Measurements from ENCODE around the gene TMEM255B. TPM values are rescaled to one million over a fixed set of nuclear protein-coding genes. Genes with fewer than 3 reads are reported as not detected.

TMEM255B gene
- total RNA-seq, 1 donor from 2014 or later: 2.0 TPM

- Mint-ChIP-seq H3K27me3 (peaks cover 34% of the 10 kb centered on the region), H3K4me1 (peaks cover 7% of the 10 kb centered on the region), H3K4me3 (no peak overlapping the region), H3K27ac (no peak overlapping the region), H3K9me3 (no peaks in the 10 kb centered on the region), H3K36me3 (ENCODE audit: low read depth) (no peaks in the 10 kb centered on the region)
- intact Hi-C loops (cut with micrococcal nuclease): no loop called here
- no peak for DNase-seq
Measured at GRCh38 chr13:113763961-113764792, 5.2 kb downstream of the TMEM255B start.

GRCh38 chr13:113764793-113765563, 6.0 kb downstream of the TMEM255B start:
- H3K4me1 Mint-ChIP-seq: no peaks in the 10 kb centered on the region
- H3K36me3 Mint-ChIP-seq (ENCODE audit: low read depth): no peaks in the 10 kb centered on the region
- H3K27me3 Mint-ChIP-seq: peaks cover 26% of the 10 kb centered on the region
- no peaks in the 10 kb centered on the region for H3K9me3 Mint-ChIP-seq
- H3K4me3 Mint-ChIP-seq: no peak overlapping the region
- H3K27ac Mint-ChIP-seq: no peak overlapping the region
- intact Hi-C loops (cut with micrococcal nuclease): no loop called here
- DNase-seq: no peak

GRCh38 chr13:113765564-113765910, 6.5 kb downstream of the TMEM255B start:
- DNase-seq: no peak
- Mint-ChIP-seq H3K27ac (no peak overlapping the region), H3K27me3 (peaks cover 23% of the 10 kb centered on the region), H3K36me3 (ENCODE audit: low read depth) (no peaks in the 10 kb centered on the region), H3K4me3 (no peak overlapping the region), H3K9me3 (no peaks in the 10 kb centered on the region), H3K4me1 (no peaks in the 10 kb centered on the region)
- intact Hi-C loops (cut with micrococcal nuclease): no loop called here

DNA sequence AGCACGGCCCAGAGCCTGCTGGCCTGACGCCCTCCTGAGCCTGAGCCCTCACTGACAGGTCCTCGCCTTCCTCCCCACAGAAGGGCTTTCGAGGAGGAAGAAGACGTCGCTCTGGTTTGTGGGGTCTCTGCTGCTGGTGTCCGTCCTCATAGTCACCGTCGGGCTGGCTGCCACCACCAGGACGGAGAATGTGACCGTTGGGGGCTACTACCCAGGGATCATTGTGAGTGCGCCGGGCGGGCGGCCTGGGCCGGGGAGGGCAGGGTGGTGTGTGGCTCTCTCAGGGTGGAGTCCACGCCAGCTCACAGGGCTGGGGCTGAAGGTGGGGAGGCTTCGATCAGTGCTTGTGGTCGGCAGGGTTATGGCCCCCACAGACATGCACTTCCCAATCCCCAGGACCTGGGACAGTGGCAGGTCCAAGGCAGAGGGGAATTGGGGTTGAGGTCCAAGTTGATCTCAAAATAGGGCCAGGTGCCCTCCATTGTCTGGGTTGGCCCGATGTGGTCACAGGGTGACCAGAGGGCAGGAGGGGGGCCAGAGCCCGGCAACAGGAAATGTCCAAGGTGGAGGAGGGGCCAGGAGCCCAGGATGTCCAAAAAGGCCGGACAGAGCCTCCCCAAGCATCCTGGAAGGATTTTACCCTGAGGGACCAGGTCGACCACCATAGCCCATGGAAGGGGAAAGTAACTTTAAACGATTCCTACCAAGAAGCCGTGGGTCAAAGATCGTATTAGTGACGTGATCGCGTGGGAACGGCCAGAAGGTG, 7.2 kb downstream of the TMEM255B start:
- H3K4me1 Mint-ChIP-seq: no peaks in the 10 kb centered on the region
- H3K27ac Mint-ChIP-seq: no peak overlapping the region
- no peaks in the 10 kb centered on the region for H3K9me3 Mint-ChIP-seq
- H3K27me3 Mint-ChIP-seq: peaks cover 17% of the 10 kb centered on the region
- no peaks in the 10 kb centered on the region for H3K36me3 Mint-ChIP-seq (ENCODE audit: low read depth)
- H3K4me3 Mint-ChIP-seq: no peak overlapping the region
- DNase-seq: no peak
- intact Hi-C loops (cut with micrococcal nuclease): no loop called here

- H3K36me3 Mint-ChIP-seq (ENCODE audit: low read depth): no peaks in the 10 kb centered on the region
- H3K4me1 Mint-ChIP-seq: peaks cover 3% of the 10 kb centered on the region
- intact Hi-C loops (cut with micrococcal nuclease): no loop called here
- peaks cover 6% of the 10 kb centered on the region for H3K27me3 Mint-ChIP-seq
- H3K4me3 Mint-ChIP-seq: no peak overlapping the region
- no peak for DNase-seq
- H3K9me3 Mint-ChIP-seq: peaks cover under 1% of the 10 kb centered on the region
- H3K27ac Mint-ChIP-seq: no peak overlapping the region
Measured at GRCh38 chr13:113767366-113767765, 8.3 kb downstream of the TMEM255B start.

GRCh38 chr13:113768018-113768905, 9.2 kb downstream of the TMEM255B start:
- Mint-ChIP-seq H3K9me3 (peaks cover 5% of the 10 kb centered on the region), H3K4me3 (no peak overlapping the region), H3K27me3 (peaks cover 4% of the 10 kb centered on the region), H3K36me3 (ENCODE audit: low read depth) (no peaks in the 10 kb centered on the region), H3K27ac (no peak overlapping the region), H3K4me1 (peaks cover 4% of the 10 kb centered on the region)
- no peak for DNase-seq
- intact Hi-C loops (cut with micrococcal nuclease): no loop called here

DNA sequence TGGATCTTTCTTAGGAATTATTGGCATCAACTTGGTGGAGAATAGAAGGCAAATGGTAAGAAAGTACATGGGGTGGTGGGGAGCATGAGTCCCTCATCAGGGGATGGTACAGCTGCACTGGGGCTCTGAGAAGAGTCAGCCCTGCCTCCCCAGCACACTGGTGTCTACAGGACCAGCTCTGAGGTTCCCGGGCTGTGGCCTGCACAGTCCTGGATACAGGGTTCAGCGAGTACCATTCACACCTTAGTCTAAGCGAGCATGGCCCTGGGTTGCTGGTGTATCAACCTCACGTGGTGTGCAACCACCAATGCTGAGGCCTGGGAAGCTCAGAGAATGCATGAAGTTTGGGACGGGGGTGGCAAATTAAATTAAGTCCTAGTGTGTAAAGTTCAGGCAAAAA, 10.1 kb downstream of the TMEM255B start:
- Mint-ChIP-seq H3K36me3 (ENCODE audit: low read depth) (no peaks in the 10 kb centered on the region), H3K9me3 (peaks cover 5% of the 10 kb centered on the region), H3K27me3 (no peaks in the 10 kb centered on the region), H3K27ac (no peak overlapping the region), H3K4me1 (peaks cover 4% of the 10 kb centered on the region), H3K4me3 (no peak overlapping the region)
- intact Hi-C loops (cut with micrococcal nuclease): no loop called here
- no peak for DNase-seq

DNA sequence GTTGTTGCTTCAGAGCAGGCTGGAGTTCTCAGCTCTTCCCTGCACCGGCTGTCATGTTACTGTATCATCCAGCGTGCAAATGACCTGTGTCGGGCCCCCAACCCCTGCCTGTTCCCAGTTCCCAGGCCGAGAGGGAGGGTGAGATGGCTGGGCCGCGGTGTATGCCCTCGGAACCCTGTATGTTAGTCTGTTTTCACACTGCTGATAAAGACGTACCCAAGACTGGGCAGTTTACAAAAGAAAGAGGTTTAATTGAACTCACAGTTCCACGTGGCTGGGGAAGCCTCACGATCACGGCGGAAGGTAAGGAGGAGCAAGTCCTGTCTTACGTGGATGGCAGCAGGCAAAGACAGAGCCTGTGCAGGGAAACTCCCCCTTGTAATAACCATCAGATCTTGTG, 10.9 kb downstream of the TMEM255B start:
- intact Hi-C loops (cut with micrococcal nuclease): no loop called here
- peaks cover 5% of the 10 kb centered on the region for H3K9me3 Mint-ChIP-seq
- H3K4me3 Mint-ChIP-seq: no peak overlapping the region
- H3K27ac Mint-ChIP-seq: no peak overlapping the region
- no peaks in the 10 kb centered on the region for H3K36me3 Mint-ChIP-seq (ENCODE audit: low read depth)
- DNase-seq: no peak
- peaks cover 4% of the 10 kb centered on the region for H3K4me1 Mint-ChIP-seq
- H3K27me3 Mint-ChIP-seq: no peaks in the 10 kb centered on the region

- Mint-ChIP-seq H3K4me1 (peaks cover 4% of the 10 kb centered on the region), H3K27ac (no peak overlapping the region), H3K36me3 (ENCODE audit: low read depth) (no peaks in the 10 kb centered on the region), H3K9me3 (peaks cover 5% of the 10 kb centered on the region), H3K4me3 (no peak overlapping the region), H3K27me3 (no peaks in the 10 kb centered on the region)
- intact Hi-C loops (cut with micrococcal nuclease): no loop called here
- no peak for DNase-seq
Measured at GRCh38 chr13:113770441-113770840, 11.4 kb downstream of the TMEM255B start.

DNA sequence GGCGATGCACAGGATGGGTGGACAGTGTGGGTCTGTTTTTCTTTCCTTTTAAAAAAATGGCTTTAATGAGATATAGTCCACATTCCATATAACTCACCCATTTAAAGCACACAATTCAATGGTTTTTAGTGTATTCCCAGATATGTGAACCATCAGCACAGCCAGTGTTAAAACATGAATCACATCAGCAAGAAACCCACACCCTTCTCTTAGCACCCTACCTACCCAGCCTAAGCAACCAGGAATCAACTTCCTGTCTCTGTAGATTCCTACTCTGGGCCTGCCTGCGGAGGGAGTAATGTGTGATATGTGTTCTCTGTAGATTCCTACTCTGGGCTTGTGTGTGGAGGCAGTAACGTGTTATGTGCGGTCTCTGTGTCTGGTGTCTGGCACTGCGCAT, 11.9 kb downstream of the TMEM255B start:
- Mint-ChIP-seq H3K4me1 (peaks cover 4% of the 10 kb centered on the region), H3K27me3 (no peaks in the 10 kb centered on the region), H3K4me3 (no peak overlapping the region), H3K27ac (no peak overlapping the region), H3K9me3 (peaks cover 5% of the 10 kb centered on the region), H3K36me3 (ENCODE audit: low read depth) (no peaks in the 10 kb centered on the region)
- intact Hi-C loops (cut with micrococcal nuclease): no loop called here
- DNase-seq: no peak

GRCh38 chr13:113771709-113772331, 12.8 kb downstream of the TMEM255B start:
- H3K9me3 Mint-ChIP-seq: peaks cover 5% of the 10 kb centered on the region
- H3K27me3 Mint-ChIP-seq: no peaks in the 10 kb centered on the region
- no peak overlapping the region for H3K4me3 Mint-ChIP-seq
- H3K4me1 Mint-ChIP-seq: peaks cover 4% of the 10 kb centered on the region
- no peaks in the 10 kb centered on the region for H3K36me3 Mint-ChIP-seq (ENCODE audit: low read depth)
- intact Hi-C loops (cut with micrococcal nuclease): no loop called here
- DNase-seq: no peak
- no peak overlapping the region for H3K27ac Mint-ChIP-seq

DNA sequence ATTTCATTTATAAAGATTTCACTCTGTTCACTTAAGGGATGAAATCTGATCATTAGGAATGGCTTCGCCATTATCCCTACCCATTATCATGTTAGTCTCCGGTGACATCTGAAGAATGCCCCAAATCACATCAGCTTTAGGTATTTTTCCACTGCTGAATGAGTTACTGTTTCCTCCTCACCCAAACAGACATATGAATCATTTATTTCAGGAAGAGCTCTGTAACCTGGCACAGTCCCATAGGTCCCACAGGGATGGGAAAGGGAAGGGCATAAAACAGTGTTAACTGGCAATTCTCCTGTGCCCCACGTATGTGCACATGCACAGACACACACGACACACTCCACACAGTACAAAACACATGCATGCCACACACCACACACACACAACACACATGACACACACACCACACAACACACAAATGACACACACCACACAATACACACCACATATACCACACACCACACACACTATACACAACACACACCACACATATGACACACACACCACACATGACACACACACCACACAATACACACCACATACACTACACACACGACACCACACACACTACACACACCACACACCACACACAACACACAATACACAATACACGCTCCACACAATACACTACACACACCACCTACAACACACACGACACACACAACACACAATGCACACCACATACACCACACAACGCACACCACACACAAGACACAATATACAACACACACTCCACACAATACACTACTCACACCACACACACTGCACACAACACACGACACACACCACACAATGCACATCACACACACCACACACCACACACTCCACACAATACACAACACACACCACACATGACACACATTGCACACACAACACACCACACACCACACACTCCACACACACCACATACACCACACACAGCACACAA, 15.4 kb downstream of the TMEM255B start:
- no peak overlapping the region for H3K27ac Mint-ChIP-seq
- intact Hi-C loops (cut with micrococcal nuclease): no loop called here
- H3K4me1 Mint-ChIP-seq: peaks cover 4% of the 10 kb centered on the region
- DNase-seq: no peak
- H3K27me3 Mint-ChIP-seq: peaks cover 9% of the 10 kb centered on the region
- H3K9me3 Mint-ChIP-seq: peaks cover 5% of the 10 kb centered on the region
- no peak overlapping the region for H3K4me3 Mint-ChIP-seq
- no peaks in the 10 kb centered on the region for H3K36me3 Mint-ChIP-seq (ENCODE audit: low read depth)

Data from activated CD4-positive, alpha-beta T cell treated with anti-CD3 and anti-CD28 coated beads, Interleukin-2, amount 10 ng/mL, durations not matched to agents 24 days and 14 days (primary cell).